ENCODE measurements around the gene TEKT1.

DNA sequence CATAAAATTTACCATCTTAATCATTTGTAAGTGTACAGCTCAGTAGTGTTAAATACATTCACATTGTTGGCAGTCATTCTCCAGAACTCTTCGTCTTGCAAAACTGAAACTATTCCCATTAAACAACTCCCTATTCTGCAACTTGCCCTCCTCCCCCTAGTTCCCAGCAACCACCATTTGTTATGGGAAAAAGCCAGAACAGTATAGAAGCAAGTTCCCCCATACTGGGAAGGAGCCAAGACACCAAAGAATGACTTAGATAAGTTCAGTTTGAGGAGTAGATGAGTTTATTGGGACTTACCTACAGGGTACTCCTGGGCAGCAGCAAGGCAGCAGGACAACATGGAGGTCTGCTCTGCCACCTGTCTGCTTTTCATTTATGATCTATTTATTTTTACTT is 39.3 kb upstream of the TEKT1 start:
- TF ChIP-seq, protein P1, sequence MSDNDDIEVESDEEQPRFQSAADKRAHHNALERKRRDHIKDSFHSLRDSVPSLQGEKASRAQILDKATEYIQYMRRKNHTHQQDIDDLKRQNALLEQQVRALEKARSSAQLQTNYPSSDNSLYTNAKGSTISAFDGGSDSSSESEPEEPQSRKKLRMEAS (IDR thresholded peaks at IDR 0.05) = no peak
- TF ChIP-seq SIN3A (IDR thresholded peaks at IDR 0.05; ENCODE audit: low read depth) (no peak), SP1 (IDR thresholded peaks at IDR 0.05; ENCODE audit: low read depth) (no peak), RAD21 (IDR thresholded peaks at IDR 0.05; ENCODE audit: low read depth) (no peak)
- TF ChIP-seq, protein P2, sequence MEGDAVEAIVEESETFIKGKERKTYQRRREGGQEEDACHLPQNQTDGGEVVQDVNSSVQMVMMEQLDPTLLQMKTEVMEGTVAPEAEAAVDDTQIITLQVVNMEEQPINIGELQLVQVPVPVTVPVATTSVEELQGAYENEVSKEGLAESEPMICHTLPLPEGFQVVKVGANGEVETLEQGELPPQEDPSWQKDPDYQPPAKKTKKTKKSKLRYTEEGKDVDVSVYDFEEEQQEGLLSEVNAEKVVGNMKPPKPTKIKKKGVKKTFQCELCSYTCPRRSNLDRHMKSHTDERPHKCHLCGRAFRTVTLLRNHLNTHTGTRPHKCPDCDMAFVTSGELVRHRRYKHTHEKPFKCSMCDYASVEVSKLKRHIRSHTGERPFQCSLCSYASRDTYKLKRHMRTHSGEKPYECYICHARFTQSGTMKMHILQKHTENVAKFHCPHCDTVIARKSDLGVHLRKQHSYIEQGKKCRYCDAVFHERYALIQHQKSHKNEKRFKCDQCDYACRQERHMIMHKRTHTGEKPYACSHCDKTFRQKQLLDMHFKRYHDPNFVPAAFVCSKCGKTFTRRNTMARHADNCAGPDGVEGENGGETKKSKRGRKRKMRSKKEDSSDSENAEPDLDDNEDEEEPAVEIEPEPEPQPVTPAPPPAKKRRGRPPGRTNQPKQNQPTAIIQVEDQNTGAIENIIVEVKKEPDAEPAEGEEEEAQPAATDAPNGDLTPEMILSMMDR (IDR thresholded peaks at IDR 0.05 in 2 of 3, conservative IDR thresholded peaks at IDR 0.05 in 1 of 3; ENCODE audit: borderline replicate concordance in 1 of 3, insufficient read depth in 1 of 3, low read depth in 2 of 3, low read length in 2 of 3) = no peak
- TF ChIP-seq, protein P3, sequence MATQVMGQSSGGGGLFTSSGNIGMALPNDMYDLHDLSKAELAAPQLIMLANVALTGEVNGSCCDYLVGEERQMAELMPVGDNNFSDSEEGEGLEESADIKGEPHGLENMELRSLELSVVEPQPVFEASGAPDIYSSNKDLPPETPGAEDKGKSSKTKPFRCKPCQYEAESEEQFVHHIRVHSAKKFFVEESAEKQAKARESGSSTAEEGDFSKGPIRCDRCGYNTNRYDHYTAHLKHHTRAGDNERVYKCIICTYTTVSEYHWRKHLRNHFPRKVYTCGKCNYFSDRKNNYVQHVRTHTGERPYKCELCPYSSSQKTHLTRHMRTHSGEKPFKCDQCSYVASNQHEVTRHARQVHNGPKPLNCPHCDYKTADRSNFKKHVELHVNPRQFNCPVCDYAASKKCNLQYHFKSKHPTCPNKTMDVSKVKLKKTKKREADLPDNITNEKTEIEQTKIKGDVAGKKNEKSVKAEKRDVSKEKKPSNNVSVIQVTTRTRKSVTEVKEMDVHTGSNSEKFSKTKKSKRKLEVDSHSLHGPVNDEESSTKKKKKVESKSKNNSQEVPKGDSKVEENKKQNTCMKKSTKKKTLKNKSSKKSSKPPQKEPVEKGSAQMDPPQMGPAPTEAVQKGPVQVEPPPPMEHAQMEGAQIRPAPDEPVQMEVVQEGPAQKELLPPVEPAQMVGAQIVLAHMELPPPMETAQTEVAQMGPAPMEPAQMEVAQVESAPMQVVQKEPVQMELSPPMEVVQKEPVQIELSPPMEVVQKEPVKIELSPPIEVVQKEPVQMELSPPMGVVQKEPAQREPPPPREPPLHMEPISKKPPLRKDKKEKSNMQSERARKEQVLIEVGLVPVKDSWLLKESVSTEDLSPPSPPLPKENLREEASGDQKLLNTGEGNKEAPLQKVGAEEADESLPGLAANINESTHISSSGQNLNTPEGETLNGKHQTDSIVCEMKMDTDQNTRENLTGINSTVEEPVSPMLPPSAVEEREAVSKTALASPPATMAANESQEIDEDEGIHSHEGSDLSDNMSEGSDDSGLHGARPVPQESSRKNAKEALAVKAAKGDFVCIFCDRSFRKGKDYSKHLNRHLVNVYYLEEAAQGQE (IDR thresholded peaks at IDR 0.05; ENCODE audit: low read depth) = no peak
